CMK (cell line): ENCODE measurements around the gene EHMT2.

Experiments
- DNase-seq: peaks from one replicate; pipeline ENCODE4 v3.0.0-alpha.2; 2010; ENCODE audit warnings: low read depth

The EHMT2 gene

DNA sequence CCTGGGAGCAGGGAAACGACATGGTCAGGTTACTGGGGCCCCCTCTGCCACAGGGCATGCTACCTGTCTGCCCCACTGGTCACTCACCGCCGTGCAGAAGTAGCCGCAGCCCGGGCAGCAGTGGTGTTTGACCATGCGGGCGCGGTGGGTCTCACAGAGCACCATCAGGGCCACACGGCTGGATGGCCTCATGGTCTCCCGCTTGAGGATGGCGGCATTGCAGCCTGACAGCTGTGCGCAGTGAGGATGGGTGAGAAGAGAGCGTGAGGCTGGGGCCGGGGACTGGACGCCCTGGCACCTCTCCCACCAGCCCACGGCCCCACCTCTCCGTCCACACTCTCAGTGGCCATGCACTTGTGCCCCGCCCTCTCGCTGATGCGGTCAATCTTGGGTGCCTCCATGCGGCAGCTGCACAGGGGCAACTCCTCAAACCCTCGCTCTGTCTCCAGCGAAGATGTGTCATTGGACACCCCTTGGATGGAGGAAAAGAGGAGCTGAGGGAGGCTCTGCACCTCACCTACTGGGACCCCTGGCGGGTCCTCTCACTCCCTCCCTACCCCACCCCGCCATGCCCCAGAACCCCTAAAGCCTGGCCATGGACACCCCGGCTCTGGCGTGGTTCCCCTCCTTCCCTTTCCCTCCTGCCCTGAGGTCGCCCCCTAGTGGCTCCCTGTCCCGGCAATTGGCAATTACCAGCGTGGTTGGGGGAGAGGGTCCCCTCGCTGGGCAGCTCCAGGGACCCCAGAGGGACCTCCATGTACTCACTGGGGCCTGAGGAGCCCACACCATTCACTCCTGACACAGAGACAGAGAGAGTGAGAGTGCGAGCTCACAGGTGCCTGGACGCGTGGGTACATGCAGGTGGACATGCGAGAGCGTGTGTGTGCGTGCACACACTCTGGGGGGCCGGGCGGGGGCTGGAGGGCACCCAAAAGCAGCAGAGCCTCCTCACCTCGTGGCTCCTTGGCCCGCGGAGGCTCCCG is 8.9 kb downstream of the EHMT2 start:
- DNase-seq = no peak

DNA sequence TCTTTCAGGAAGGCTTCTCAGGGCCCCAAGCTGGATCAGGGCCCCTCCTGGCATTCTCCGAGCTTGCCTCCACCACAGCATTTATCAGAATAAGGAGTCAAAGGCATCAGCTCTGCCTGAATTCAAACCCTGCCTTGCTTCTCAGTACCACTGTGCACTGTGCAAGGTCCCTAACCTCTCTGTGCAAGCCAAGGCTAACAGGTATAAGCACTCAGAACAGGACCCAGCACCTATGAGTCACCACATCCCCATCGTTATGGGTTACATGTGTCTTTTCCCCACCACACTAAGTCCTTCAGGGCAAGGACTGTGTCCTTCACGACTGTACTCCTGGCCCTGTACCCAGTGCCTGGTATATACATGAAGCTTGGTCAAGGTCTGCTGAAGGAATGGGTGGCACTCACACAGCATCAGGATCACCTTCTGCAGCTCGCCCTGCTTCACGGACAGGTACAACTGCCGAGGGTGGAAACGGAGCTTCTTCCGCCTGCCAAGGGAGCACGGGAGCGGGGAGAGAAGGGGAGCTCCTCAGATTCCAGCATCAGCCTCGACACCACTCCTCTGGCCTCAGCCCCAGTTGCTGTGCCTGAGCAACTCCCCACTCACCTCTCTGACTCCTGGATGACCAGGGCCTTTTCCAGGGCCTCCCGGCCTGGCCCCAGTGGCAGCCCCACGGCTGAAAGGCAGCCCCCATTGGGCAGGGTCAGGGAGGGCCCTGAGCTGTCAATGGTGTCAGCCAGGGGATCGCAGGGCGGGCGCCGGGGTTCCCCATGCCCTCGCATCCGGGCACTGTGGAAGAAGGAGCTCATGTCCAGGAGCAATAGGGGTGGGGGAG is 10.1 kb downstream of the EHMT2 start:
- DNase-seq = no peak

- no peak for DNase-seq
Measured at GRCh38 chr6:31886541-31886991, 10.9 kb downstream of the EHMT2 start.

DNA sequence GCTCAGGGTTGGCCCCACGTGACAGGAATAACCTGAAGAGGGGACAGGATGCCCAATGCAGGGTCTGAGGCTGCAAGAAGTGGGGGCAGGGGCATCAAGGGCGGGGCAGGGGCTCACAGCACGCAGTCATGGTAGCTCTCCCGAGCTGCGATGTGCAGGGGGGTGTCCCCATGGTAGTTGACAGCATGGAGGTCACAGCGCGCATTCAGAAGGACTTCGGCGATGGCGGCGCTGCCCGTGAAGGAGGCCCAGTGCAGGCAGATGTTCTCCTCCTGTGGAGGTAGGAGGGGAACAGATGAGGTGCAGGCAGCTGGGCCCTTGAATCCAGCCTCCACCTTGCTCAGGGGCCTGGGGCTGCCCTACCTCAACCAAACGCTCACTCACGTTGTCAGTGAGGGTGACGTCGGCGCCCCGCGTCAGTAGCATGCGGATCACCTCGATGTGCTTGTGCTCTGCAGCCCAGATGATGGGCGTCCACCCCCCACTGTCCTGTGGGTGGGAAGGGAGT is 12.9 kb downstream of the EHMT2 start:
- DNase-seq = no peak

GRCh38 chr6:31883676-31884075 is 13.8 kb downstream of the EHMT2 start:
- no peak for DNase-seq

DNA sequence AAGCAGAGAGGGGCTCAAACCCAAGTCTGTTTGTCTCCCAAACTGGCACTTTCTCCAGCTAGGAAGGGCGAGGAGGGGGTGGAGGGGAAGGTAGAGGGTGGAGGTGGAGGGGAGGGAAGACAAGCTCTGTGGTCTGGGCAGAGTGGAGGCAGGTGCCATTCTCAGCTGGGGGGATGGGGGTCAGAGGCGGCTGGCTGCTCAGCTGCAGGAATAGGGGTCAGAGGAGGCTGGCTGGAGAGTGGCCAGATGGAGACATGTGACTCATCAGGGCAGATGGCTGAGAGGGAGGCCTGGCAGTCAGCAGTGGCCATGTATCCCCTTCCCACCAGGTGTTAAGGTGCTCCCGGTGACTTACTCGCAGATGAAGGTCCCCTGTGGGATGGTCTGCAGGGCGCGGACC is 15.2 kb downstream of the EHMT2 start:
- DNase-seq = no peak

- DNase-seq = no peak
Measured at GRCh38 chr6:31881136-31881859, 16.2 kb downstream of the EHMT2 start.

DNA sequence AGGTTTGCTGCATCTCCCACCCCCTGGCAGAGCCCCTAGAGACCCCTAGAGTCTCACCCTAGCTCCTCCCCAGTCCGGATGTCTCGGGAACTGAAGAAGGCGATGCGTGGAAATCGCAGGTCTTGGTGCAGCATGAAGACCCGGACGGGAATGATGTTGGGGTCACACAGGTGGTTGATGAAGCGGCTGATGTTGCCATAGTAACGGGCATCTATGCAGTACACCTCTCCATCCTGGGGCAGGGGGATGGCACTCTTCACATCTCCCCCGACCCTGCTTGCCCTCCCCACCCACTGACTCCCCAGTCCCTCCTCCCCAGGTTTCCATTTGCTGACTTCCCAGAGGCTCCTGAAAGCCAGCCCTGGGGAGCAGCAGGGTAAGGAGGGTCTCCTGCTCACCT is 16.9 kb downstream of the EHMT2 start:
- no peak for DNase-seq

- no peak for DNase-seq
Measured at GRCh38 chr6:31879901-31880300, 17.6 kb downstream of the EHMT2 start.

- DNase-seq = no peak
Measured at GRCh38 chr6:31879143-31879542, 18.4 kb downstream of the EHMT2 start.

- DNase-seq = no peak
Measured at GRCh38 chr6:31878726-31879125, 18.8 kb downstream of the EHMT2 start, which contains the start of gene SLC44A4. Gene SLC44A4, minus strand, starts transcription at chr6:31878997. Its CDS starts 17 bp downstream, at chr6:31878980.

- DNase-seq = no peak
Measured at GRCh38 chr6:31878222-31878621, 19.3 kb downstream of the EHMT2 start.

GRCh38 chr6:31877651-31878161 is 19.8 kb downstream of the EHMT2 start:
- no peak for DNase-seq

GRCh38 chr6:31877125-31877650 is 20.3 kb downstream of the EHMT2 start:
- DNase-seq = no peak

GRCh38 chr6:31876357-31876756 is 21.1 kb downstream of the EHMT2 start:
- DNase-seq = no peak

GRCh38 chr6:31875877-31876276 is 21.6 kb downstream of the EHMT2 start:
- DNase-seq = no peak

- no peak for DNase-seq
Measured at GRCh38 chr6:31874836-31875572, 22.5 kb downstream of the EHMT2 start.

- DNase-seq = no peak
Measured at GRCh38 chr6:31874084-31874670, 23.3 kb downstream of the EHMT2 start.

GRCh38 chr6:31871046-31871659 is 26.3 kb downstream of the EHMT2 start:
- no peak for DNase-seq
